T-helper 2 cell treated with Interferon-gamma antibody and Interleukin-4, amounts not matched to agents 100 ng/mL and 5 ng/mL, for 36 hours (primary cell): ENCODE data around the gene ANAPC2. TPM values are rescaled to one million over a fixed set of nuclear protein-coding genes. Genes with fewer than 3 reads are reported as not detected.

Experiments
- intact Hi-C: fragments of 100-400 bp; cut with micrococcal nuclease; formaldehyde crosslinking; loops from one replicate; pipeline ENCODE4 v1.15.1; 2023
- total RNA-seq: library from RNA; stranded (reverse); gene quantifications from 2 replicates; pipeline ENCODE4 v1.2.3, GENCODE V29; 2022

ANAPC2 gene
- total RNA-seq, 1 donor from 2014 or later, result 69.6 TPM

DNA sequence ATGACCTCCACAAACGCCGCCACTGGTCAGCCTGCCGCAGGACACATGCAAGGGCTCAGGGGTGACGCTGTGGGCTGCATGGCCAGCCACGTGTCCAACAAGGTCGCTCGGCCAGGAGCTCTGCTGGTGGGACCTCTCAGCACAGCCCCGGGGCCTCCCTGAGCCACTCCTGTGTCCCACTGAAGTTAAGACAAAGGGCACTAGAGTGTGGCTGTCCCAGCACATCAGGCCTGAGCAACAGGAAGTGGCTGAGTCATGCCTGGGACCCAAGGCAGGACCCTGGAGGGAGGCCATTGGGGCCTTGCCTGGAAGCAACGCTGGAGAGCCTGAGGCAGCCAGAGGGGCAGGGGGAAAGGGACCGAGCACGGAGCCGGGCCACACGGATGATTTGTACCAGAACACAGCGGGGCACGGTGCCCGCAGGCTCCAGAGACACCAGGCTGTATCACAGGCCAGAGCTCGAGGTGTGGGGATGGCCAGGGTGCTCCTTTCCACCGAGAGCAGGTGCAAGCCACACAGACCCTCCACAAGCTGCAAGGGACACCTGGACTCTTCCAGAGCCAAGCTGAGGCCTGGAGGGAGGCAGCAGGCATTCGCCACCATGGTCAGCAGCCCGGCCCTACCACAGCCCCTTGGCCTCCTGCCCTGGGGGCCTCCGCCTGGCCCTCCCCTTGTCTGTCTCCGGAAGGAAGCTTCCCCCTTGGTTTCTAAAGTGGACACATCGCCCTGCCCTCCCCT, 10.0 kb downstream of the ANAPC2 start:
- intact Hi-C loops, result no loop called here

DNA sequence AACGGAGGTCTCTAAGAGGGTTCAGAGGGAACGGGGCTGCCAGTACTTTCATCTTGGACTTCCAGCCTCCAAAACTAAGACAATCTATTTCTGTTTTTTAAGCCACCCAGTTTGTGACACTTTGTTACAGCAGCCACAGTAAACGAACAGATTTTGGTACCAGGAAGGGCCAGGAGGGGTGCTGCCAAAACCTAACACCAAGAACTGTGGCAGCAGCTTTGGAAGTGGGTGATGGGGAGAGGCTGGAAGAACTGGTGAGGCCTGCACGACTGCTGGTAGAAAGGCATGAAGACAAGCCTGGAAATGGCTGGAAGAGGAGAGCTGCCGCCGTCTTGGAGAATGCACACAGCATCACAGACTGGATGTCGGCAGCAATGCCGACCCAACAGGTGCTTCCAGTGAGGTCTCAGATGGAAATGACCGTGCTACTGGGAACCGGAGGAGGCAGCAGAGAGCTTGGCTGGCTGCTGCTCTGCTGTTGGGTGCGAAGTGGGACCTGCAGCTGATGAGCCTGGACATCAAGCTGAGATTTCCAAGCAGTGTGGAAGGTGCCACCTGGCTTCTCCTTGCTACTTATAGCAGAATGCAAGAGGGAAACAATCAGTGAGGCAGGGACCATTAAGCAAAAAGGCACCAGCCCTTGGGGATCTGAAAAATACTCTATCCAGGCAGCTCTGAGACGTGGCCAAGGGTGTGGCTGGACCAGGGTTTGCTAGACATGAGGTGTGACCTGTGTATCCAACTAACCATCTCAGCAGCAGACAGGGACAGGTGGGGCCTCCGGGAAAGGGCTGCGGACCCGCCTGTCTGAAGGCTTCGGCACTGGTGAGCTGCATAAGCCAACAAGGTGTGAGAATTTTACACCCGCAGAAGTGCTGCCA, 11.8 kb downstream of the ANAPC2 start:
- intact Hi-C loops, result no loop called here

DNA sequence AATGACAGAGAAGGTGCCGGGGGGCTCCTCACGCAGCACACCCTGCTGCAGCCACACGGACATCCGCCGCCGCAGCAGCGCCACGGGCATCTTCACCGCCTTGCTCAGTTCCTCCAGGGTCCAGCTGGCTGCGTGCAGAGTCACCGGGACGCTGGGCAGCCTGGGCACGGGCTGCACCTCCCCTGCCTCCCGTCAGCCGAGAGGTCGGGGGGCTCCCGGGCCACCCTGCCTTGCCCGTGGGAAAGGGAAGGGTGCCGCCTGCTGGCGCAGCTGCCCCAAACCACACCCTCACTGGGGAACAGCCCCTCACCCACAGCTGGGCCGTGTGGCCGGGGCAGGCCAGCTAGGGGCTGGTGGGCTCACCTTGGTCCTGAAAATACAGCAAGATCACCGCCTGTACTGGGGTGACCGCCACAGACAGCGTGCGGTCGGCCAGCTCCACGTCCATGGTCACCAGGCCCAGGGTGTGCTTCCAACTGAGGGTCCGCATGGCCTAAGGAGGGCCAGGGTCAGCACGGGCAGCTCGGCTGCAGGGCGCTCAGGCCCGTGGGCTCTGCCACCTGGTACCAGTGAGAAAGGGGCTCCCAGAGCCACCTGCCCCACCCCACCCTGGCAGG, 12.9 kb downstream of the ANAPC2 start:
- intact Hi-C loops, result no loop called here

DNA sequence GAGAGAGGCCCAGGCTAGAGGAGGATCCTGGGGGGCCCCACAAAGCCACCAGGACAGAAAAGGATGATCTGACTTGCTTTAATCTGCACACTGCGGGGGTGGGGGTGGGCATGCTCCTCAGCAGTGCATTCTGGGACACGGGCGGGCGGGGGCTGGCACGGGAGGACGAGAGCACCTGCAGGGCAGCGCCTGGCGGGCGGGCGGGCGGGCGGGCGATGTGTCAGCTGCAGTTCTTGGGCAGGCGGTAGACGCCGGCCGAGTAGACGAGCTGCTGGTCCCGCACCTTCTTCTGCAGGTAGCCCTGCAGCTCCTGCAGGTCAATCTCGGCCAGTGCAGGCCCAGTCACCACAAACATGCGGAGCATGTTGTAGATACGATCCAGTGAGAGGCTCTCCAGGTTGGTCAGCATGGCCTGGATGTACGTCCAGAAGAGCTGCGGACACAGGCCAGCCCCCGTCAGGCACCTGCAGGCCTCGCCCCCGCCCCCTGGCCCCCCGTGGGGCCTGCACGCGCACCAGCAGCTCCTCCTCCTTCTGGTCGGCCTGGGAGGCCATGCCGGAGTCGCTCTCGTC, 13.6 kb downstream of the ANAPC2 start:
- intact Hi-C loops, result no loop called here

DNA sequence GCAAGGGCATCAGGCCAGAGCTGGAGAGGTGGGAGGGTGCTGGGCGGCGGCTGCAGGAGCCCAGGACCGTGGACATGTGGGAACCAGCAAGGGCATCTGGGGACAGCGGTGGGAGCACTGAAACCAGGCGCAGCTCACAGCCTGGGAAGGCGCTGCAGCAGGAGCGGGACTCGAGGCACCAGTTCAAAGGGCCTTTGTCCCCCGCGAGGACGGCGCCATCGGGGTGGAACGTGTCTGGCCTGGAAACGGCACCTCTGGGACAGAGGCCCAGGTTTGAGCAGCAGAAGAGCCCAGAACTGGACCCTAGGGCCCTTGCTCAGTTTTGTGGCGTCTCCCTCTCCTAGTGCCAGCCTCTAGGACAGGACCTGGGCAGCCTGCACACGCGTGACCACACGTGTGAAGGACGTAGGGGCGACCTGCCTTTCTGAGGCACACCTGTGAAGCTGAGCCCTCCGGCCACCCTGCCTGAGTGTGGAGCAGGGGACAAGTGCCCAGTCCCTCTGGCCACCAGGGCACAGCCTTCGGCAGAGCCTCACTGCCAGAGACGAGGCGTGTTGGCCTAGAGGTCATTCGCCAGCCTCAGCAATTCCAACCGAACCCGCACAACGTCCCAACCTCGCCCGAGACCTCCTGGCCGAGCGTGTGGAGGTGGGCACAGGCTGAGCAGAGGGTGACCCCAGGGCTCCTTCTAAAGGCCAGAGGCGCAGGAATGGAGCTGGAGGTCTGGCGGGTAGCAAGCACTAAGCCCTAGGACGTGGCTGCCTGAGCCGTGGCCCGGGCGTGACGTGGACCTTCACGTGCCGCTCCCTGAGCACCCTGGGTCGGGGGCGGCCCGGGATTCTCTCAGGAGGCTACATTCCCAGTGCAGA, 14.3 kb downstream of the ANAPC2 start:
- intact Hi-C loops, result no loop called here

DNA sequence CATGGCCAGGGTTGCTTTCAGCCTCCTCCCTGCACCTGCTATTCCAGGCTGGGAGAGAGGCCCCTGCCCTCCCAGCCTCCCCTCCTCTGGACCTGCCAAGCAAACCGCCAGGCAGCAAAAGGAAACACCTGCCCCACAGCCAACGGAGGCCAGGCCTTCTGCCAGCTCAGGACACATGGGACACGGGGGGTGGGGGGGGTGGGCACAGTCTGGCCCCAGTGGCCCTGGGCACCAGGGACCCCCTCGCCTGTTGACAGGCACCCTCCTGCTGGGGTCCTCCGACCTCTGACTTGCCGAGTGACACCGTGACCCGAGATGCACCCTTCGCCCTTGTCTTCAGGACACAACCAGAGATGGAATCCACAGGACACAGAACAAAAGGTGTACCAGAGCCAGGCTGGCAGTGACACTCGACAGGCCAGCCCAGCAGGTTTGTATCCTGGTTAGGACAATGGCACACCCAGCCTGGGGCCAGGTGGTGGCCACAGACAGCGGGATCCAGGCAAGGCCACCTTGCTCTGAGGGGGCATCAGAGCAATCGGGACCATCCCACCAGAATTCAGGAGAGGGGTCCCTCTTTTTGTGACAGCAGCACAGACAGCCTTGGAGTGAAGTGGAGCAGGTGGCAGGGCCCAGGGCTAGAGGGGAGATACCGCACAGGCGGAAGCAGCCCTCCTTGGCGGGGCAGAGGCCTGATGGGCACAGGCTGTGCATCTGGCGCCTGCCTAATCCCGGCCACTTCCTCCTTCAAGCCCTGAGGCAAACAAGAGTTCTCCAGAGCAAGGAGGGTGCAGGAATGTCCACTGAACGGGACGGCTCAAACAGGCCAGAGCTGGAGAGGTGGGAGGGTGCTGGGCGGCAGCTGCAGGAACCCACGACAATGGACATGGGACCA, 15.2 kb downstream of the ANAPC2 start:
- intact Hi-C loops, result no loop called here

DNA sequence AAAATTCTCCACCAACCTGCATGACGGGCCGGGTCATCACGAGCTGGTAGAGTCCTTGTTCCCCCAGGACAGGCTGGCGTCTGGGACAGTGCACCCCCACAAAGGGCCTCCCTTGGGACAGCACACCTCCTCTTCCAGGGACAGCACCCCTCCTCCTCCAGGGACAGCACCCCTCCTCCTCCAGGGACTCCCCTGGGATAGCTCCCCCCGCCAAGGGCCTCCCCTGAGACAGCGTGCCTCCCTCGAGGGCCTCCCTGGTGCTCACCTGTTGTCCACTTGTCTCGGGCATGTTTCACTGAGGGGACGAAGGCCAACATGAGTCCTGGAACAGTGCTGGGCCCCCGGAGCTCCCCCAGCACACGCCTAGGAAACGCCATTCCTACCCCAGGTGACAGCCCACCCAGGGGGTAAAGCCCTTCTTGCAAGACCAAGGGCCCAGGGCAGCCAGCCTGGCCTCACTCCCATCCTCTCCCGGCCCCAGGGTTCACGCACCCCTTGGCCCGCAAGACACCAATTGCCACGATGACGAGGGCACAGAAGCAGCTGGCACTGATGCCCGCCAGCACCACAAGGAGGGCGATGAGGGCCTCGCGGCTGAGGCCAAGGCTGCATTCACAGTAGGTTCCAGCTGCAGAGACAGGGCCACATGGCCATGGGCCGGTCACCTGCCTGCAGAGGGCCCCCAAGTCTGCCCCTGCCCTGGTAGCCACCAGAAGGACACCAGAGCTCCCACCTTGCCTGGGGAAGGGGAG, 17.0 kb downstream of the ANAPC2 start:
- intact Hi-C loops, result no loop called here

DNA sequence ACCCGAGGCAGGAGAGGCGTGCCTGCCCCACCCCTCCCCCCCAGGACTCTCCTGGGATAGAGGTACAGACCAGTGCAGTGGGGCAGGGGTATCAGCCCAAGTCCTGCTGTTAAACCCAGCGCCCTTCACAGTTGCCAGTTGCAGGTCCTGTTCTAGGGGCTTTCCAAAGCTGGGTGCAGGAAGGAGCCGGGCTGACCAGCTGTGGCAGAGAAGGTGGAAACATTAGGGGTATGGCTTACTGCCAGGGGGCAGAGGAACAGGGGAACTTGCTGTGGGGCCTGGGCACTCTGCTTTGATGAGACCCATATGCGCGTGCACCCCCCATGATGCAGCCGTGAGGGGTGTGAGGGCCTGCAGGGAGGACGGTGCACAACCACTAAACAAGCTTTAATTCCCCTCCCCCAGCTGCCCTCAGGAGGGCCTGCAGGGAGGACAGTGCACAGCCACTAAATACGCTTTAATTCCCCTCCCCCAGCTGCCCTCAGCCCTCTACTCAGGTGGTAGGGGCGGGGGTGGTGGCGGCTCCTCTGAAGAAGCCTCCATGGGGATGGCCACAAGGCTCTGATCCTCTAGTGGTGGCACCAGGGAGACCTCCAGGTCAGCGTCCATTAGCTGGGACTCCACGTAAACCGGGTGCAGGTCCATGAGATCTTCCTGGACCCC, 17.7 kb downstream of the ANAPC2 start:
- intact Hi-C loops, result no loop called here

DNA sequence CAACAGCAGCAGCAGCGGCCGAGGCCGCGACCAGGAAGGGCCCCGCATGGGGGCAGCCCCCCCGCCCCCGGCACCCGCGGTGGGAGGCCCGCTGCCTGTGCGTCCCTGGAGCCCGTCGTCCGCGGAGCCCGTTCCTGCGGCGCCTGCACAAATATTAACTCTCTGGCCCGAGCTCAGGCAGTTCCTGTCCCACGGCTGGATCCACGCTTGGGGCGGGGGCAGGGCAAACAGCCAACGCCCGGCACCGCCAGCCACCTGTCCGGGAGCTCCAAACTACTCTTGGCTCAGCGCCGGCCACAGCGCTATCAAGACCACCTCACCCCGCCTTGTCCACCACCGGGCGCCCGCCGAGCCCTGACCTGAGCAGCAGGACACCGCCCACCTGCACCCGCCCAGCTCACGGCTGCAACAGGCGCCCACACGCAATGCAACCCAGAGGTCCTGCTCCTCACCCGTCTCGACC, 18.4 kb downstream of the ANAPC2 start, which contains the start of gene LRRC26:
TSS of gene LRRC26 (minus strand) at position 156 of the 463 bp plus-strand sequence. CDS start at position 48, 108 bp downstream.
- intact Hi-C loops, result no loop called here

DNA sequence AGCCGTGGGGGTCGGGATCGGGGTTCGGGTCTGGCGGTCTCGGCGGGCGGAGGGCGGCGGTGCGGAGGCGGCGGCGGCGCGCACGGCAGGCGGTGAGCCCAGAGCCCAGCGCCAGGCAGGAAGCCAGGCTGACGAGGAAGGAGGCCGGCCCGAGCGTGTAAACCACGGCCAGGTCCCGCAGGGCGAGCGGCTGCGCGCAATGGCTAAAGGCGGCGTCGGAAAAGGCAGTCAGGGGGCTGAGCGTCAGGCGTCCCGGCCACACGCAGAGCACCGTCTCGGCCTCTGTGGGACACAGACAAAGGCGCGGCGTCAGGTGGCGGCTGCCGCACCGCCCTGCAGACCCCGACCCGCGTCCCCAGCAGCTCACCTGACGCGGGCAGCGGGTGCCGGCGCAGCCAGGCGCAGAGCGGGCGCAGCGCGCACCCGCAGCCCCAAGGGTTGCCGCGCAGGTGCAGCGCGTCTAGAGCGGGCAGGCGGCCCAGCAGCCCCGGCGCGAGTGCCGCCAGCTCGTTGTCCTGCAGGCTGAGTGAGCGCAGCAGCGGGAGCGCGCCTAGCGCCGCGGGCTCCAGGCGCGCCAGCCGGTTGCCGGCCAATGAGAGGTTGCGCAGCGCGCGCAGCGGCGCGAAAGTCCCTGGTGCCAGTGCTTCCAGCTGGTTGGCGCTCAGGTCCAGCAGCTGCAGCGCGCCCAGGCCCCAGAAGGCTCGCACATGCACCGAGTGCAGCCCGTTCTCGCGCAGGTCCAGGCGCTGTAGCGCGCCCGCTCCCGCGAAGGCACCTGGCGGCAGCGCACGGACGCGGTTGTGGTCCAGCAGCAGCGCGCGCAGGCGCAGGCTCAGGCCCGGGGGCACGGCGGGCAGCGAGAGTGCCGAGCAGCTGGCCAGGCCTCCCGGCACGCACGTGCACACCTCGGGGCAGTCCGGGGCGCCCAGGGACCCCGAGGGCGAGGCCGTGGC, 19.2 kb downstream of the ANAPC2 start:
- intact Hi-C loops, result no loop called here

DNA sequence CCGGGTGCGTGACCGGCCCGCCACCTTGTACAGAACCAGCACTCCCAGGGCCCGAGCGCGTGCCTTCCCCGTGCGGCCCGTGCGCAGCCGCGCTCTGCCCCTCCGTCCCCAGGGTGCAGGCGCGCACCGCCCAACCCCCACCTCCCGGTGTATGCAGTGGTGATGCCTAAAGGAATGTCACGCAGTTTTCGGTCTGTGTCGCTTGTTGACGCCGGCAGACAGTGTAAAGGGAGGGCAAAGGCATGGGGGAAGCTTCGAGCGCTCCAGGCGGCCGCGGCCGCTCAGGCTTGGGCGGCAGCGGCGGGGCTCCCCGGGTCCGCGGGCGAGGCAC, 19.8 kb downstream of the ANAPC2 start:
- intact Hi-C loops, result no loop called here

DNA sequence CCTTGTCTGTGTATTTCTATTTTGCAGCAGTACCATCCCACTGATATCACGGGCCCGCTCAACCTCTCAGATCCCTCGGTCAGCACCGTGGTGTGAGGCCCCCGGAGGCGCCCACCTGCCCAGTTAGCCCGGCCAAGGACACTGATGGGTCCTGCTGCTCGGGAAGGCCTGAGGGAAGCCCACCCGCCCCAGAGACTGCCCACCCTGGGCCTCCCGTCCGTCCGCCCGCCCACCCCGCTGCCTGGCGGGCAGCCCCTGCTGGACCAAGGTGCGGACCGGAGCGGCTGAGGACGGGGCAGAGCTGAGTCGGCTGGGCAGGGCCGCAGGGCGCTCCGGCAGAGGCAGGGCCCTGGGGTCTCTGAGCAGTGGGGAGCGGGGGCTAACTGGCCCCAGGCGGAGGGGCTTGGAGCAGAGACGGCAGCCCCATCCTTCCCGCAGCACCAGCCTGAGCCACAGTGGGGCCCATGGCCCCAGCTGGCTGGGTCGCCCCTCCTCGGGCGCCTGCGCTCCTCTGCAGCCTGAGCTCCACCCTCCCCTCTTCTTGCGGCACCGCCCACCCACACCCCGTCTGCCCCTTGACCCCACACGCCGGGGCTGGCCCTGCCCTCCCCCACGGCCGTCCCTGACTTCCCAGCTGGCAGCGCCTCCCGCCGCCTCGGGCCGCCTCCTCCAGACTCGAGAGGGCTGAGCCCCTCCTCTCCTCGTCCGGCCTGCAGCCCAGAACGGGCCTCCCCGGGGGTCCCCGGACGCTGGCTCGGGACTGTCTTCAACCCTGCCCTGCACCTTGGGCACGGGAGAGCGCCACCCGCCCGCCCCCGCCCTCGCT, 20.4 kb downstream of the ANAPC2 start:
- intact Hi-C loops, result no loop called here

DNA sequence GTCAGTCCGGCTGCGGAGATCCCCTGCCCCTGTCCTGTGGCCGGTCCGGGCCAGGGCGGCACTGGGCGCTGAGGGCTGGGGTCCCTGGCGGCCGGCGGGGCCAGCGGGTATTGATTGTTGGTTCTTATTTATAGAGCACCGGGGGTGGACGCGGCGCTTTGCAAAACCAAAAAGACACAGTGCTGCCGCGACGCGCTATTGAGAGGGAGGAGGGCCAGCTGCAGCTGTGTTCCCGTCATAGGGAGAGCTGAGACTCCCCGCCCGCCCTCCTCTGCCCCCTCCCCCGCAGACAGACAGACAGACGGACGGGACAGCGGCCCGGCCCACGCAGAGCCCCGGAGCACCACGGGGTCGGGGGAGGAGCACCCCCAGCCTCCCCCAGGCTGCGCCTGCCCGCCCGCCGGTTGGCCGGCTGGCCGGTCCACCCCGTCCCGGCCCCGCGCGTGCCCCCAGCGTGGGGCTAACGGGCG, 21.0 kb downstream of the ANAPC2 start:
- intact Hi-C loops, result no loop called here

DNA sequence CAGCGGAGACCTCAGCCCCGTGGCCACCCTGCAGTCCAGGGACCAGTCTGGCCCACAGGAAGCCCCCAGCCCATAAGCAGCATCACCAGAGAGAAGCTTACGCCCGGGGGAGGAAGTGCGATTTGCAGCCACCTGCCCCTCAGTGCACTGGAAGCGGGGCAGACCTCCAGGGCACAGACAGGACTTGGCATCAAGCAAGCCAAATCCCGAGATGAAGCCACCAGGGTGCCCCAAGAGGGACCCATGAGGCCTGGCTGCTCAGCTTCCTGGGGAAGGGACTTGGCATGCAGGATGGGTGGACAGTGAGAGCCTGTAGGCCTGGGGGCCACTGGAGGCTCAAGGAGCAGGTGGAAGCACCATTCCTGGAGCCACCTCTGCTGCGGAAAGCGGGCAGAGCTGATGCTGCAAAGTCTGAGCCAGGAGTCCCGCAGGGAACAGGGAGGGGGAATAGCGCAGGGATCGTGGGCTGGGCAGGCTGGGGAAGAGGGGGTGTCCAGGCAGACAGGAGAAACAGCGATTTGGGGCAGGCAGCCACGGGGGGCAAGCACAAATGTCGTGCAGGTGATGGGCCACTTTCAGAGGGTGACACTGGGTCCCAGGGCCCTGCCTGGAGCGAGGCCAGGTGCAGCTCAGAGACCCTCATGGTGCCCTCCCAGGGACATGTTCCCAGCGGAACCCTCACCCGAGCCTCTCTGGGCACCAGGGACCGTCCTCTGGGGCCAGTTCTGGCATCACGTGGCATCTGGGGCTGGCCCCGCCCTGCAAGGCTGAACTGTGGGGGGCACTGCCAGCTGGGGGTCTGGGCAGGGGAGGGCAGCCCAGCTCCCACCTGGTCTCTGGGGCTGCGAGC, 21.8 kb downstream of the ANAPC2 start:
- intact Hi-C loops, result no loop called here

DNA sequence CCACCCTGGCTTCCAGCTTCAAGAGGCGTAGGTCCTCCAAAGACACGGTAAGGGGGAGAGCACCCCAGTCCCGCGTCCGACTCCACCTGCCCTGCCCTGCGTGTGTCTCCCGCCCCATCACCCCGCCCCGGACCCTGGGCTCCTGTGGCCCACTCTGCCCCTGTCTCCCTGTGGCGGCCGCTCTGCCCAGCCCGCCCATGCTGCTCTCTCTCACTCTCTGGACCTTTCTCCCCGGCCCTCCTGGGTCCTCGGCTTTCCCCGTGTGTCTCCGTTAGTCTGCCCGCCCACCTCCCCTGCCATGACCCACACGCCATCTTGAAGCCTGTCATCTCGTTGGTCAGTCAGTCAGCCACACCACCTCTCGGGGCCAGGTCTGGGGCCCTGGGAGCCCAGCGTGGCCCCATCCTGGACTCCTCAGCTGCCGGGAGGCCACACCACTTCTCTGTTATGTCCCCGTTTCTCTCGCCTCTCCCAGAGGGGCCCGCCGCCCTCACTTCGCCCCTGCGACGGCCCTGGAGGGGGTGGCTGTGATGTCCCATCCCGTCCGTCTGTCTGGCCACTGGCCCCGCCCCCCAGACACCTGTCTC, 23.0 kb downstream of the ANAPC2 start:
- intact Hi-C loops, result no loop called here
